ENCODE results near the gene WASF2.

DNA sequence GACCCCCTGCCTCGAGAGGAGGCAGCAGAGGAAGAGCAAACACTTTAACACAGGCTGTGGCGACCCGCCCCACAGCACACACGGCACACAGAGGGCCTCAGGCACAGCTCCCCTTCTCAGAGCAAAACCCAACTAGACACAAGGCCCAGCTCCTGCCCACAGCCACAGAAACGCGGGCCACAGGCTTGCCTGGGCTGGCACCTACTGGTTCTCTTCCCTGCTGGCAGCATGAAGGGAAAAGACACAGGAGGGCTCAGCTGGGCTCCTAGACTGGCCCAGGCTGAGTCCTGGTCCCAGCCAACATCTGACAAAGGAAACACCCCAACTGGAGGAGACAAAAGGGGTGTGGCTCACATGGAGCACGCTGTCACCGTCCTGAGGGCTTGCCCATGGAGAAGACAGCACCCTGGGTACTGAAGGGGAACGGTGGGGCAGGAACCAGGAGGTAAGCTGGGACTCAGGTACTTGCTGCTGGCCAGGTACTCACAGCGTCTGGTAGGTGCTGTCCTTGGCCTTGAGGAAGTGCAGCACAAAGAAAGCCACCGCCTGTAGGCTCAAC lies 110.3 kb downstream of the WASF2 start:
- TF ChIP-seq POLR2A (IDR thresholded peaks at IDR 0.05) = no peak
- TF ChIP-seq, protein P1, sequence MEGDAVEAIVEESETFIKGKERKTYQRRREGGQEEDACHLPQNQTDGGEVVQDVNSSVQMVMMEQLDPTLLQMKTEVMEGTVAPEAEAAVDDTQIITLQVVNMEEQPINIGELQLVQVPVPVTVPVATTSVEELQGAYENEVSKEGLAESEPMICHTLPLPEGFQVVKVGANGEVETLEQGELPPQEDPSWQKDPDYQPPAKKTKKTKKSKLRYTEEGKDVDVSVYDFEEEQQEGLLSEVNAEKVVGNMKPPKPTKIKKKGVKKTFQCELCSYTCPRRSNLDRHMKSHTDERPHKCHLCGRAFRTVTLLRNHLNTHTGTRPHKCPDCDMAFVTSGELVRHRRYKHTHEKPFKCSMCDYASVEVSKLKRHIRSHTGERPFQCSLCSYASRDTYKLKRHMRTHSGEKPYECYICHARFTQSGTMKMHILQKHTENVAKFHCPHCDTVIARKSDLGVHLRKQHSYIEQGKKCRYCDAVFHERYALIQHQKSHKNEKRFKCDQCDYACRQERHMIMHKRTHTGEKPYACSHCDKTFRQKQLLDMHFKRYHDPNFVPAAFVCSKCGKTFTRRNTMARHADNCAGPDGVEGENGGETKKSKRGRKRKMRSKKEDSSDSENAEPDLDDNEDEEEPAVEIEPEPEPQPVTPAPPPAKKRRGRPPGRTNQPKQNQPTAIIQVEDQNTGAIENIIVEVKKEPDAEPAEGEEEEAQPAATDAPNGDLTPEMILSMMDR (IDR thresholded peaks at IDR 0.05) = no peak
